Natural killer cell (primary cell): ENCODE data around the gene TM9SF4. TPM values are rescaled to one million over a fixed set of nuclear protein-coding genes. Genes with fewer than 3 reads are reported as not detected.

Experiments
- ATAC-seq, 3 donors: fragments of 150-1000 bp in 2 of 3; fragments of 200-7000 bp in 1 of 3; cut with Tn5 transposase; 1 replicate in 1 of 3; 2 replicates in 2 of 3; pipeline ENCODE4 v1.10.0; 2021; ENCODE audit warnings: mild to moderate bottlenecking in 2 of 3, moderate library complexity in 2 of 3
- DNase-seq, 2 donors: peaks; one replicate each; pipeline versions ENCODE4 v3.0.0 to v3.0.0-alpha.2; 2013 to 2021; ENCODE audit warnings: mixed read lengths in 1 of 2
- H3K27ac ChIP-seq: one replicate; pipeline ENCODE4 v1.5.1; 2013; ENCODE audit warnings: mild to moderate bottlenecking, low read length
- H3K27me3 ChIP-seq: one replicate; pipeline ENCODE4 v1.6.1; 2013; ENCODE audit warnings: low read length; ENCODE audit not compliant: control insufficient read depth, insufficient read depth
- H3K36me3 ChIP-seq: one replicate; pipeline ENCODE4 v1.6.1; 2013; ENCODE audit warnings: low read length; ENCODE audit not compliant: control insufficient read depth, insufficient read depth
- H3K4me1 ChIP-seq: one replicate; pipeline ENCODE4 v1.6.1; 2013; ENCODE audit warnings: low read length; ENCODE audit not compliant: control insufficient read depth, insufficient read depth
- H3K4me3 ChIP-seq: one replicate; pipeline ENCODE4 v1.5.1; 2013; ENCODE audit warnings: low read length
- H3K9me3 ChIP-seq: one replicate; pipeline ENCODE4 v1.6.1; 2013; ENCODE audit warnings: low read length; ENCODE audit not compliant: control insufficient read depth, insufficient read depth
- H3K27ac Mint-ChIP-seq, 2 donors: one replicate each; pipeline ENCODE4 v1.8.0; 2022; ENCODE audit warnings: mild to moderate bottlenecking in 2 of 2, mixed read lengths in 2 of 2, moderate library complexity in 1 of 2
- H3K27me3 Mint-ChIP-seq, 2 donors: one replicate each; pipeline ENCODE4 v1.8.0; 2022; ENCODE audit warnings: low read depth in 2 of 2, mixed read lengths in 2 of 2
- H3K36me3 Mint-ChIP-seq: one replicate; pipeline ENCODE4 v1.8.0; 2022; ENCODE audit warnings: mixed read lengths
- H3K4me1 Mint-ChIP-seq, 2 donors: one replicate each; pipeline ENCODE4 v1.8.0; 2022; ENCODE audit warnings: mixed read lengths in 2 of 2
- H3K4me3 Mint-ChIP-seq: one replicate; pipeline ENCODE4 v1.8.0; 2022; ENCODE audit warnings: mild to moderate bottlenecking, moderate library complexity, mixed read lengths
- H3K9me3 Mint-ChIP-seq, 2 donors: one replicate each; pipeline ENCODE4 v1.8.0; 2022; ENCODE audit warnings: mixed read lengths in 2 of 2
- CTCF ChIP-seq: fragments of 200-600 bp; IDR thresholded peaks from one replicate; pipeline ENCODE4 v1.8.0; 2022; ENCODE audit warnings: antibody characterized with exemption
- WGBS: methylation state at CpG from one replicate; pipeline ENCODE4 v1.1.7; 2013; ENCODE audit warnings: missing lambda C conversion rate; ENCODE audit not compliant: insufficient coverage; 5-methylcytosine and 5-hydroxymethylcytosine counted together
- intact Hi-C: fragments of 100-400 bp; cut with micrococcal nuclease; formaldehyde crosslinking; loops from one replicate; pipeline ENCODE4 v1.14.2; 2022
- total RNA-seq, 4 donors: library from RNA; stranded (reverse); fragments of 120-200 nt in 1 of 4; gene quantifications; one replicate each; pipeline versions ENCODE4 v1.2.3 to v1.2.4, GENCODE V29; 2013 to 2022

Gene TM9SF4
- total RNA-seq, 3 donors from 2014 or later (not counting 1 experiment from before 2014, with no cell fraction given), result 35.8 to 42.8 (median 41.2) TPM

- ATAC-seq, result no peak
- intact Hi-C loops, result no loop called here
- no peaks in the 10 kb centered on the region for H3K36me3 ChIP-seq
These were observed 30.7 kb upstream of the TM9SF4 start for GRCh38 chr20:32078791-32079190.

GRCh38 chr20:32079655-32080109 is 29.8 kb upstream of the TM9SF4 start:
- Histone ChIP-seq H3K4me3 (no peak overlapping the region), H3K4me1 (no peaks in the 10 kb centered on the region), H3K27me3 (no peaks in the 10 kb centered on the region), H3K27ac (no peak overlapping the region), H3K36me3 (no peaks in the 10 kb centered on the region), H3K9me3 (no peaks in the 10 kb centered on the region)
- Mint-ChIP-seq H3K4me3 (no peak overlapping the region), H3K27ac (no peak overlapping the region), H3K27me3 (peaks cover 0 to 12% of the 10 kb centered on the region in 2 donors), H3K36me3 (no peaks in the 10 kb centered on the region), H3K9me3 (no peaks in the 10 kb centered on the region), H3K4me1 (no peaks in the 10 kb centered on the region)
- DNase-seq (no peak), ATAC-seq (no peak)
- no peak for TF ChIP-seq CTCF
- intact Hi-C loops, result no loop called here
- WGBS, result 91% methylated on average over 8 of the region's 8 CpGs

More at GRCh38 chr20:32078791-32079190, 30.7 kb upstream of the TM9SF4 start:
- no peak for TF ChIP-seq CTCF
- no peaks in the 10 kb centered on the region for H3K36me3 Mint-ChIP-seq
- H3K27ac Mint-ChIP-seq, result no peak overlapping the region
- H3K4me3 ChIP-seq, result no peak overlapping the region
- no peak for DNase-seq
- no peaks in the 10 kb centered on the region for H3K4me1 ChIP-seq
- H3K9me3 Mint-ChIP-seq, result no peaks in the 10 kb centered on the region
- H3K9me3 ChIP-seq, result no peaks in the 10 kb centered on the region
- H3K27ac ChIP-seq, result no peak overlapping the region
- H3K4me3 Mint-ChIP-seq, result no peak overlapping the region
- H3K27me3 Mint-ChIP-seq, result peaks cover 0 to 12% of the 10 kb centered on the region in 2 donors
- H3K4me1 Mint-ChIP-seq, result no peaks in the 10 kb centered on the region
- no peaks in the 10 kb centered on the region for H3K27me3 ChIP-seq

- H3K27ac Mint-ChIP-seq, result no peak overlapping the region
- H3K36me3 ChIP-seq, result no peaks in the 10 kb centered on the region
- WGBS, result 72% methylated on average over 3 of the region's 3 CpGs
- intact Hi-C loops, result no loop called here
- no peak for TF ChIP-seq CTCF
- H3K4me3 ChIP-seq, result no peak overlapping the region
- H3K27ac ChIP-seq, result no peak overlapping the region
- ATAC-seq (no peak), DNase-seq (no peak)
- H3K36me3 Mint-ChIP-seq, result no peaks in the 10 kb centered on the region
- no peaks in the 10 kb centered on the region for H3K9me3 ChIP-seq
- peaks cover 0 to 12% of the 10 kb centered on the region in 2 donors for H3K27me3 Mint-ChIP-seq
- H3K4me1 Mint-ChIP-seq, result no peaks in the 10 kb centered on the region
- no peak overlapping the region for H3K4me3 Mint-ChIP-seq
- no peaks in the 10 kb centered on the region for H3K4me1 ChIP-seq
- no peaks in the 10 kb centered on the region for H3K9me3 Mint-ChIP-seq
- H3K27me3 ChIP-seq, result no peaks in the 10 kb centered on the region
These were observed 28.7 kb upstream of the TM9SF4 start for GRCh38 chr20:32080783-32081182.

GRCh38 chr20:32083469-32083868 is 26.0 kb upstream of the TM9SF4 start:
- TF ChIP-seq CTCF, result no peak
- Histone ChIP-seq H3K36me3 (no peaks in the 10 kb centered on the region), H3K4me3 (no peak overlapping the region), H3K4me1 (no peaks in the 10 kb centered on the region), H3K9me3 (no peaks in the 10 kb centered on the region), H3K27ac (no peak overlapping the region), H3K27me3 (no peaks in the 10 kb centered on the region)
- Mint-ChIP-seq H3K36me3 (no peaks in the 10 kb centered on the region), H3K4me3 (no peak overlapping the region), H3K27ac (no peak overlapping the region), H3K4me1 (no peaks in the 10 kb centered on the region), H3K9me3 (no peaks in the 10 kb centered on the region), H3K27me3 (peaks cover 0 to 7% of the 10 kb centered on the region in 2 donors)
- DNase-seq (no peak), ATAC-seq (no peak)
- 88% methylated on average over 6 of the region's 6 CpGs for WGBS
- intact Hi-C loops, result no loop called here
